ENCODE data around the gene PACSIN1. TPM values are rescaled to one million over a fixed set of nuclear protein-coding genes. Genes with fewer than 3 reads are reported as not detected.

PACSIN1 gene
- total RNA-seq, 1 donor from 2014 or later, result not detected

DNA sequence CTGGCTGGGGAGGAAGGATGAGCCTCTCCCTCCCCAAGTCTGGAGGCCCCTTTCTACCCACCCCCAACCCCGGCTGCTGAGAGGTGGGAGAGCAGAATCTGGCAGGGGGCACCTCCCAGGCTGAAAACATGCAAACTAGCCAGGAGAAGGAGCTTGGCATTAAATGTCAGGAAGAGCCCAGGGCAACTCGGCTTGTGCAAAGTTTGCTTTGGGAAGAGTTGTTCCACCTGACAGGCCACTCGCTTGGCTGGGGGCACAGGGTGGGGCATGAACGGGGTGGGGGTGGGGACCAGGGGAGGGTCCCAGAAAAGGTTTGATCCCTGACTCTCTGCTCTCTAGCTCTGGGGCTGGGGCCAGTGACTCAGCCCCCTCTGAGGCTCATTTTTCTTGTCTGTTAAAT, 87.3 kb downstream of the PACSIN1 start:
- Mint-ChIP-seq H3K27ac (ENCODE audit: unreplicated experiment) (no peak overlapping the region), H3K9me3 (ENCODE audit: unreplicated experiment) (no peaks in the 10 kb centered on the region), H3K27me3 (ENCODE audit: unreplicated experiment) (peaks cover 3% of the 10 kb centered on the region), H3K4me1 (ENCODE audit: unreplicated experiment) (peaks cover 8% of the 10 kb centered on the region), H3K4me3 (ENCODE audit: unreplicated experiment) (no peak overlapping the region), H3K36me3 (ENCODE audit: unreplicated experiment) (no peaks in the 10 kb centered on the region)
- TF ChIP-seq, protein P1, sequence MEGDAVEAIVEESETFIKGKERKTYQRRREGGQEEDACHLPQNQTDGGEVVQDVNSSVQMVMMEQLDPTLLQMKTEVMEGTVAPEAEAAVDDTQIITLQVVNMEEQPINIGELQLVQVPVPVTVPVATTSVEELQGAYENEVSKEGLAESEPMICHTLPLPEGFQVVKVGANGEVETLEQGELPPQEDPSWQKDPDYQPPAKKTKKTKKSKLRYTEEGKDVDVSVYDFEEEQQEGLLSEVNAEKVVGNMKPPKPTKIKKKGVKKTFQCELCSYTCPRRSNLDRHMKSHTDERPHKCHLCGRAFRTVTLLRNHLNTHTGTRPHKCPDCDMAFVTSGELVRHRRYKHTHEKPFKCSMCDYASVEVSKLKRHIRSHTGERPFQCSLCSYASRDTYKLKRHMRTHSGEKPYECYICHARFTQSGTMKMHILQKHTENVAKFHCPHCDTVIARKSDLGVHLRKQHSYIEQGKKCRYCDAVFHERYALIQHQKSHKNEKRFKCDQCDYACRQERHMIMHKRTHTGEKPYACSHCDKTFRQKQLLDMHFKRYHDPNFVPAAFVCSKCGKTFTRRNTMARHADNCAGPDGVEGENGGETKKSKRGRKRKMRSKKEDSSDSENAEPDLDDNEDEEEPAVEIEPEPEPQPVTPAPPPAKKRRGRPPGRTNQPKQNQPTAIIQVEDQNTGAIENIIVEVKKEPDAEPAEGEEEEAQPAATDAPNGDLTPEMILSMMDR (IDR thresholded peaks at IDR 0.05), result no peak
- no peak for DNase-seq (ENCODE audit: extremely low spot score, unreplicated experiment)

GRCh38 chr6:34553750-34554149, 87.9 kb downstream of the PACSIN1 start:
- Mint-ChIP-seq H3K4me1 (ENCODE audit: unreplicated experiment) (peaks cover 8% of the 10 kb centered on the region), H3K27me3 (ENCODE audit: unreplicated experiment) (peaks cover 3% of the 10 kb centered on the region), H3K4me3 (ENCODE audit: unreplicated experiment) (no peak overlapping the region), H3K27ac (ENCODE audit: unreplicated experiment) (no peak overlapping the region), H3K36me3 (ENCODE audit: unreplicated experiment) (no peaks in the 10 kb centered on the region), H3K9me3 (ENCODE audit: unreplicated experiment) (no peaks in the 10 kb centered on the region)
- no peak for DNase-seq (ENCODE audit: extremely low spot score, unreplicated experiment)
- TF ChIP-seq, protein P1 (IDR thresholded peaks at IDR 0.05), result no peak

DNA sequence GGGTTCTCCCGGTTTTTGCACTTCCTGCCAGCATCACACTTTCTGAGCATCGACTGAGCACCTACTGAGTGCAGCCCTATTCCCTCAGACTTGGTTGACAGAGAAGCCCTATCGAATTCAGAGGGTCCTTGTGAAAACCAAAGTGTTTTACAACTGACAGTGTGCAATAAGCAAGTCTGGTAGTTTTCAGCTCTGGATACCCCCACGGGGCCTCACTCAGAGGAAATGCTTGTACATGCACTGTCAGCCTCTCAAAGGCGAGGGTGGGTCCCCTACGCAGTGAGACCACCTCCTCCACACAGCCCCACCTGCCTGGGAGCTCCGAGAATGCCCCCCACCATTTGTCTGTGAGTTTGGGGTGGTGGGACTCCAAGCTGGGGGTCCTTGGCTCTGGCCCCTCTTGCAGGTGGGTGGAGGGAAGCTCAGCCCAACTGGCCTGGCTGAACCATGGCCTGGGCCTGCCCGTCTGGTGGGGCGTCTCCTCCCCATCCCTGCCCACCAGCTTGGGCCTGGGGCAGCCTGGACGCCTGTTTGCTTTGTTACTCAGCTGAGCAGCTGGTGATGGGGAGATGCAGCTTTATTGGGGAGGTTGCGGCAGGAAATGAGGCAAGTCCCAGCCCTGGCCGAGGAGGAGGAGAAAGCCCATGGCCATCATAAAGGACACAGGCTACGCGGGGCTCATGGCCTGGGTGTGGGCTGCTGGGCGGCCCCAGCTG, 88.6 kb downstream of the PACSIN1 start:
- TF ChIP-seq, protein P1 (IDR thresholded peaks at IDR 0.05), result no peak
- Mint-ChIP-seq H3K9me3 (ENCODE audit: unreplicated experiment) (no peaks in the 10 kb centered on the region), H3K27ac (ENCODE audit: unreplicated experiment) (no peak overlapping the region), H3K4me3 (ENCODE audit: unreplicated experiment) (no peak overlapping the region), H3K27me3 (ENCODE audit: unreplicated experiment) (peaks cover 3% of the 10 kb centered on the region), H3K36me3 (ENCODE audit: unreplicated experiment) (no peaks in the 10 kb centered on the region), H3K4me1 (ENCODE audit: unreplicated experiment) (peaks cover 8% of the 10 kb centered on the region)
- DNase-seq (ENCODE audit: extremely low spot score, unreplicated experiment), result no peak

DNA sequence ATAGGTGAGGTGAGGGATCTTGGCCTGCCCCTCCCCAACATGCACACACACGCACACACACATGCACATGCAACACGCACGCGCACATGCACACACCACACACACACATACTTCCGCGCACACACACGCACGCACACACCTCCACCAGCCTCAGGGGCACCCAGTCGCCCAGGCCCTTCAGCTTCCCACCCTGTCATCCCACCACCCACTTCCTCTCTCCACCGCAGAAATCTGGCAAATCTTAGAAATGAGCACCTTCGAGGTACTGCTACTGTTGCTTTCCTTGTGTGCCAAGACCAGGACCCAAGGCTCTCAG, 89.1 kb downstream of the PACSIN1 start:
- Mint-ChIP-seq H3K27ac (ENCODE audit: unreplicated experiment) (no peak overlapping the region), H3K9me3 (ENCODE audit: unreplicated experiment) (no peaks in the 10 kb centered on the region), H3K36me3 (ENCODE audit: unreplicated experiment) (no peaks in the 10 kb centered on the region), H3K4me1 (ENCODE audit: unreplicated experiment) (peaks cover 8% of the 10 kb centered on the region), H3K27me3 (ENCODE audit: unreplicated experiment) (peaks cover 3% of the 10 kb centered on the region), H3K4me3 (ENCODE audit: unreplicated experiment) (no peak overlapping the region)
- TF ChIP-seq, protein P1 (IDR thresholded peaks at IDR 0.05), result no peak
- DNase-seq (ENCODE audit: extremely low spot score, unreplicated experiment), result no peak

- no peak overlapping the region for H3K4me3 Mint-ChIP-seq (ENCODE audit: unreplicated experiment)
- TF ChIP-seq, protein P1 (IDR thresholded peaks at IDR 0.05), result no peak
- H3K27me3 Mint-ChIP-seq (ENCODE audit: unreplicated experiment), result peaks cover 3% of the 10 kb centered on the region
- H3K4me1 Mint-ChIP-seq (ENCODE audit: unreplicated experiment), result peaks cover 8% of the 10 kb centered on the region
- no peaks in the 10 kb centered on the region for H3K36me3 Mint-ChIP-seq (ENCODE audit: unreplicated experiment)
- H3K27ac Mint-ChIP-seq (ENCODE audit: unreplicated experiment), result no peak overlapping the region
- DNase-seq (ENCODE audit: extremely low spot score, unreplicated experiment), result no peak
- H3K9me3 Mint-ChIP-seq (ENCODE audit: unreplicated experiment), result no peaks in the 10 kb centered on the region
These were observed 89.5 kb downstream of the PACSIN1 start for GRCh38 chr6:34555328-34555727.
